PC-3 (cell line): Measurements from ENCODE around the gene KAT6B.

ENCODE experiments used
- EZH2 ChIP-seq: fragments of 300-600 bp; sonication (generic); IDR thresholded peaks from one replicate; pipeline ENCODE4 v1.6.1; 2017; ENCODE audit warnings: antibody characterized with exemption, mild to moderate bottlenecking, low read length; ENCODE audit not compliant: unreplicated experiment
- EZH2phosphoT487 ChIP-seq: fragments of 300-600 bp; sonication (generic); IDR thresholded peaks from 2 replicates; pipeline ENCODE4 v1.6.1; 2018; ENCODE audit warnings: mild to moderate bottlenecking, antibody characterized with exemption, low read length, borderline replicate concordance
- TF ChIP-seq, protein P1 (sequence below): fragments of 300-600 bp; sonication (generic); conservative IDR thresholded peaks from 2 replicates; pipeline ENCODE4 v1.5.1; 2017; ENCODE audit warnings: antibody characterized with exemption, low read depth, mild to moderate bottlenecking, low read length

DNA sequence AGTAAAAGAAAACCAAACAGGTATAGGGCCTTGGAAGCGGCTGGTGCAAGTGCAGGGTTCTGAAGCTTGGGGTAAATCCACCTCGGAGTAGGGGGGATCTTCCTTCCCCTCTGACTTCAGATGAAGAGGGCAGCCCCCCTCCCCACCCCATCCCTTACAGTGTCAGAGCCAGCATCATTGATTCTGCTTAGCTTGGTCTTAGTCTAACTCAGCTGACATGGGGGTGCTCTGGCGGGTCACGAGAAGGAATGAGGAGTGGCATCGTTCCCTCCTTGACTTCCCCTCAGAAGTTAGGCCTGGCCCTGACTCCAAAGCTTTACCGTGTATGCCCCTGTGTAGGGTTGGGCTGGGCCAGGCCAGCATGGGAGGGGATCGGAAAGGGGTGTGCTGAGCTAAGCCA, 240.9 kb downstream of the KAT6B start:
- TF ChIP-seq, protein P1, sequence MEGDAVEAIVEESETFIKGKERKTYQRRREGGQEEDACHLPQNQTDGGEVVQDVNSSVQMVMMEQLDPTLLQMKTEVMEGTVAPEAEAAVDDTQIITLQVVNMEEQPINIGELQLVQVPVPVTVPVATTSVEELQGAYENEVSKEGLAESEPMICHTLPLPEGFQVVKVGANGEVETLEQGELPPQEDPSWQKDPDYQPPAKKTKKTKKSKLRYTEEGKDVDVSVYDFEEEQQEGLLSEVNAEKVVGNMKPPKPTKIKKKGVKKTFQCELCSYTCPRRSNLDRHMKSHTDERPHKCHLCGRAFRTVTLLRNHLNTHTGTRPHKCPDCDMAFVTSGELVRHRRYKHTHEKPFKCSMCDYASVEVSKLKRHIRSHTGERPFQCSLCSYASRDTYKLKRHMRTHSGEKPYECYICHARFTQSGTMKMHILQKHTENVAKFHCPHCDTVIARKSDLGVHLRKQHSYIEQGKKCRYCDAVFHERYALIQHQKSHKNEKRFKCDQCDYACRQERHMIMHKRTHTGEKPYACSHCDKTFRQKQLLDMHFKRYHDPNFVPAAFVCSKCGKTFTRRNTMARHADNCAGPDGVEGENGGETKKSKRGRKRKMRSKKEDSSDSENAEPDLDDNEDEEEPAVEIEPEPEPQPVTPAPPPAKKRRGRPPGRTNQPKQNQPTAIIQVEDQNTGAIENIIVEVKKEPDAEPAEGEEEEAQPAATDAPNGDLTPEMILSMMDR = no peak
- no peak for TF ChIP-seq EZH2
- no peak for TF ChIP-seq EZH2phosphoT487
